GM23338 (cell line): ENCODE results near the gene PPP2R2D. TPM values are rescaled to one million over a fixed set of nuclear protein-coding genes. Genes with fewer than 3 reads are reported as not detected.
A peak's percentile ranks its signal among the peaks of the same experiment; 100 is the strongest.

Experiments
- ATAC-seq: fragments of 200-7000 bp; cut with Tn5 transposase; 3 replicates; pipeline ENCODE4 v1.9.1; 2020
- DNase-seq: peaks from one replicate; pipeline ENCODE4 v3.0.0-alpha.2; 2015; ENCODE audit warnings: low spot score
- H2AFZ ChIP-seq: fragments of 200-600 bp; sonication (generic); 2 replicates; pipeline ENCODE4 v1.8.0; 2016; ENCODE audit warnings: antibody characterized with exemption, mild to moderate bottlenecking, moderate library complexity
- H3F3A ChIP-seq: fragments of 200-600 bp; sonication (generic); replicated peaks from 2 replicates; pipeline ENCODE4 v1.8.0; 2017; ENCODE audit warnings: antibody characterized with exemption, mixed run types, low read depth
- H3K27ac ChIP-seq: fragments of 200-600 bp; sonication (generic); 2 replicates; pipeline ENCODE4 v1.6.1; 2016; ENCODE audit warnings: low read depth
- H3K27me3 ChIP-seq: fragments of 200-600 bp; sonication (generic); 2 replicates; pipeline ENCODE4 v1.8.0; 2016; ENCODE audit warnings: mild to moderate bottlenecking, mixed run types, moderate library complexity; ENCODE audit not compliant: insufficient read depth
- H3K36me3 ChIP-seq: fragments of 200-600 bp; sonication (generic); 2 replicates; pipeline ENCODE4 v1.8.0; 2016; ENCODE audit warnings: mild to moderate bottlenecking; ENCODE audit not compliant: insufficient read depth
- H3K4me1 ChIP-seq: fragments of 200-600 bp; sonication (generic); 2 replicates; pipeline ENCODE4 v1.8.0; 2016; ENCODE audit warnings: mild to moderate bottlenecking, moderate library complexity; ENCODE audit not compliant: insufficient read depth
- H3K4me2 ChIP-seq: fragments of 200-600 bp; sonication (generic); 2 replicates; pipeline ENCODE4 v1.7.1; 2017; ENCODE audit warnings: mixed run types
- H3K4me3 ChIP-seq: fragments of 200-600 bp; sonication (generic); 2 replicates; pipeline ENCODE4 v1.6.1; 2016; ENCODE audit warnings: mixed run types
- H3K79me2 ChIP-seq: fragments of 200-600 bp; sonication (generic); replicated peaks from 2 replicates; pipeline ENCODE4 v1.8.0; 2017; ENCODE audit warnings: mild to moderate bottlenecking; ENCODE audit not compliant: insufficient read depth
- H3K9me2 ChIP-seq: fragments of 200-600 bp; sonication (generic); 2 replicates; pipeline ENCODE4 v1.8.0; 2017; ENCODE audit not compliant: insufficient read depth
- H4K20me1 ChIP-seq: fragments of 200-600 bp; sonication (generic); replicated peaks from 2 replicates; pipeline ENCODE4 v1.8.0; 2017; ENCODE audit warnings: mild to moderate bottlenecking; ENCODE audit not compliant: insufficient read depth
- H3K27ac Mint-ChIP-seq: 2 replicates; pipeline ENCODE4 v1.8.0; 2020; ENCODE audit warnings: inconsistent platforms, mild to moderate bottlenecking, moderate library complexity, mixed read lengths
- H3K27me3 Mint-ChIP-seq: 3 replicates; pipeline ENCODE4 v1.8.0; 2022; ENCODE audit warnings: low read depth, mild to moderate bottlenecking, moderate library complexity, mixed read lengths, inconsistent platforms; ENCODE audit not compliant: insufficient read depth, poor library complexity
- H3K36me3 Mint-ChIP-seq: 3 replicates; pipeline ENCODE4 v1.8.0; 2021; ENCODE audit warnings: low read depth, mild to moderate bottlenecking, inconsistent platforms, moderate library complexity, mixed read lengths
- H3K4me1 Mint-ChIP-seq: 3 replicates; pipeline ENCODE4 v1.8.0; 2020; ENCODE audit warnings: mild to moderate bottlenecking, inconsistent platforms, mixed read lengths
- H3K4me3 Mint-ChIP-seq: 3 replicates; pipeline ENCODE4 v1.8.0; 2021; ENCODE audit warnings: moderate library complexity, mild to moderate bottlenecking, inconsistent platforms, mixed read lengths
- H3K9me3 Mint-ChIP-seq: 3 replicates; pipeline ENCODE4 v1.8.0; 2020; ENCODE audit warnings: moderate library complexity, mild to moderate bottlenecking, inconsistent platforms, mixed read lengths
- CREB1 ChIP-seq: fragments of 250-450 bp; sonication (Bioruptor Pico); IDR thresholded peaks from 2 replicates; pipeline ENCODE4 v1.5.0; 2020; ENCODE audit warnings: low read depth, mild to moderate bottlenecking, moderate library complexity
- CTCF ChIP-seq, 2 experiments: fragments of 200-600 bp in 1 of 2; sonication (generic) in 1 of 2; conservative IDR thresholded peaks; 2 replicates each; pipeline versions ENCODE4 v1.5.1 to v1.6.1; 2016 to 2017; ENCODE audit warnings: antibody characterized with exemption in 2 of 2, low read depth in 2 of 2, mild to moderate bottlenecking in 2 of 2, moderate library complexity in 1 of 2
- NANOG ChIP-seq: IDR thresholded peaks from 2 replicates; pipeline ENCODE4 v1.6.1; 2016; ENCODE audit warnings: antibody characterized with exemption, borderline replicate concordance
- REST ChIP-seq: IDR thresholded peaks from one replicate; pipeline ENCODE4 v1.6.1; 2018; ENCODE audit warnings: antibody characterized with exemption; ENCODE audit not compliant: unreplicated experiment
- ZNF462 ChIP-seq: fragments of 250-450 bp; sonication (Bioruptor Pico); IDR thresholded peaks from 2 replicates; pipeline ENCODE4 v1.5.0; 2020; ENCODE audit warnings: mild to moderate bottlenecking, moderate library complexity
- polyA plus RNA-seq: library from polyadenylated mRNA; unstranded; fragments of >200 nt; fragmentation: Nextera tagmentation; extraction: Ambion mirVana; gene quantifications from 2 replicates; pipeline ENCODE4 v1.2.1, GENCODE V29; 2016
- total RNA-seq: library from RNA; depleted of rRNA; stranded (reverse); fragments of >200 nt; shearing (Covaris generic); gene quantifications from 2 replicates; pipeline ENCODE4 v1.2.3, GENCODE V29; 2014

PPP2R2D gene
- total and polyA plus RNA-seq, 2 experiments from 2014 or later = 28.8 to 33.7 TPM

GRCh38 chr10:131874991-131875451 is 25.8 kb upstream of the PPP2R2D start:
- DNase-seq (peak; percentile 95), ATAC-seq (peak; percentile 85)
- no peaks in the 10 kb centered on the region; the same call in 2 of the 3 replicates for H3K36me3 Mint-ChIP-seq
- H3K27me3 Mint-ChIP-seq = peaks cover 13% of the 10 kb centered on the region
- TF ChIP-seq NANOG = no peak
- TF ChIP-seq CTCF (conservative IDR thresholded peaks at IDR 0.05; ENCODE audit: low read depth in 2 of 2) = peak; percentile 77 to 92
- Histone ChIP-seq H3K27ac (no peak overlapping the region), H3K27me3 (no peaks in the 10 kb centered on the region), H3K4me3 (peak overlapping the region; percentile 49), H3K9me2 (no peaks in the 10 kb centered on the region), H3K4me2 (peak overlapping the region; percentile 72), H2AFZ (peak overlapping the region; percentile 49), H4K20me1 (no peaks in the 10 kb centered on the region), H3K4me1 (no peaks in the 10 kb centered on the region; the same call in 1 of the 2 replicates), H3K36me3 (no peaks in the 10 kb centered on the region), H3F3A (no peaks in the 10 kb centered on the region), H3K79me2 (no peaks in the 10 kb centered on the region)
- no peak overlapping the region for H3K27ac Mint-ChIP-seq
- H3K9me3 Mint-ChIP-seq = peaks cover 6% of the 10 kb centered on the region; the same call in 2 of the 3 replicates
- no peak overlapping the region; the same call in 2 of the 3 replicates for H3K4me3 Mint-ChIP-seq
- peaks cover 6% of the 10 kb centered on the region for H3K4me1 Mint-ChIP-seq

- H3K9me3 Mint-ChIP-seq = peaks cover 6% of the 10 kb centered on the region; the same call in 2 of the 3 replicates
- H3K27me3 ChIP-seq = no peaks in the 10 kb centered on the region
- no peaks in the 10 kb centered on the region for H3F3A ChIP-seq
- H3K4me1 ChIP-seq = no peaks in the 10 kb centered on the region; the same call in 1 of the 2 replicates
- peaks cover 6% of the 10 kb centered on the region for H3K4me1 Mint-ChIP-seq
- peaks cover 13% of the 10 kb centered on the region for H3K27me3 Mint-ChIP-seq
- H3K9me2 ChIP-seq = no peaks in the 10 kb centered on the region
- no peaks in the 10 kb centered on the region for H3K79me2 ChIP-seq
- no peak; the same call in 1 of the 3 replicates for ATAC-seq
- TF ChIP-seq CREB1 (CRISPR knock-in tag) (no peak), ZNF462 (CRISPR knock-in tag) (no peak), REST (no peak), NANOG (no peak)
- H3K36me3 ChIP-seq = no peaks in the 10 kb centered on the region
- H3K27ac Mint-ChIP-seq = no peak overlapping the region
- H3K4me3 Mint-ChIP-seq = no peak overlapping the region
- no peak overlapping the region for H3K27ac ChIP-seq
- peak overlapping the region; percentile 49 for H3K4me3 ChIP-seq
- H3K36me3 Mint-ChIP-seq = no peaks in the 10 kb centered on the region; the same call in 2 of the 3 replicates
- DNase-seq = no peak
- peak overlapping the region; percentile 72 for H3K4me2 ChIP-seq
- H2AFZ ChIP-seq = peak overlapping the region; percentile 49
- H4K20me1 ChIP-seq = no peaks in the 10 kb centered on the region
Observed at GRCh38 chr10:131875501-131875900, 25.3 kb upstream of the PPP2R2D start.
